GM23248 (cell line): Measurements from ENCODE around the gene NOS2. TPM values are rescaled to one million over a fixed set of nuclear protein-coding genes. Genes with fewer than 3 reads are reported as not detected.
"Not testable (repeated sequence)": the region's sequence is repeated elsewhere in the genome, so short reads cannot be mapped to it uniquely, and the experiment has no call there.

Experiments
- DNase-seq: peaks from one replicate; pipeline ENCODE4 v3.0.0-alpha.2; 2015
- H2AFZ ChIP-seq: fragments of 200-600 bp; sonication (generic); 2 replicates; pipeline ENCODE4 v1.6.1; 2016; ENCODE audit warnings: antibody characterized with exemption
- H3F3A ChIP-seq: fragments of 200-600 bp; sonication (generic); 2 replicates; pipeline ENCODE4 v1.6.1; 2016; ENCODE audit warnings: mild to moderate bottlenecking, antibody characterized with exemption, mixed run types; ENCODE audit not compliant: insufficient read depth
- H3K27ac ChIP-seq: fragments of 200-600 bp; sonication (generic); 2 replicates; pipeline ENCODE4 v1.5.1; 2016; ENCODE audit warnings: mild to moderate bottlenecking
- H3K27me3 ChIP-seq: fragments of 200-600 bp; sonication (generic); replicated peaks from 2 replicates; pipeline ENCODE4 v1.6.1; 2016; ENCODE audit warnings: mild to moderate bottlenecking; ENCODE audit not compliant: insufficient read depth
- H3K36me3 ChIP-seq: fragments of 200-600 bp; sonication (generic); 2 replicates; pipeline ENCODE4 v1.6.1; 2016; ENCODE audit warnings: low read depth, mild to moderate bottlenecking
- H3K4me1 ChIP-seq: fragments of 200-600 bp; sonication (generic); 2 replicates; pipeline ENCODE4 v1.6.1; 2016; ENCODE audit warnings: mild to moderate bottlenecking; ENCODE audit not compliant: insufficient read depth
- H3K4me2 ChIP-seq: fragments of 200-600 bp; sonication (generic); one replicate; pipeline ENCODE4 v1.6.1; 2016; ENCODE audit warnings: mild to moderate bottlenecking; ENCODE audit not compliant: unreplicated experiment
- H3K4me3 ChIP-seq: fragments of 200-600 bp; sonication (generic); 2 replicates; pipeline ENCODE4 v1.5.1; 2016; ENCODE audit warnings: mild to moderate bottlenecking
- H3K79me2 ChIP-seq: fragments of 200-600 bp; sonication (generic); 2 replicates; pipeline ENCODE4 v1.6.1; 2016; ENCODE audit warnings: mild to moderate bottlenecking; ENCODE audit not compliant: insufficient read depth
- H3K9ac ChIP-seq: fragments of 200-600 bp; sonication (generic); 2 replicates; pipeline ENCODE4 v1.6.1; 2016; ENCODE audit warnings: mild to moderate bottlenecking
- H3K9me2 ChIP-seq: fragments of 200-600 bp; sonication (generic); 2 replicates; pipeline ENCODE4 v1.6.1; 2016; ENCODE audit warnings: mixed run types, mild to moderate bottlenecking, moderate library complexity; ENCODE audit not compliant: insufficient read depth
- H3K9me3 ChIP-seq: fragments of 200-600 bp; sonication (generic); one replicate; pipeline ENCODE4 v1.6.1; 2017; ENCODE audit warnings: low read depth
- H4K20me1 ChIP-seq: fragments of 200-600 bp; sonication (generic); 2 replicates; pipeline ENCODE4 v1.6.0; 2016; ENCODE audit not compliant: insufficient read depth
- EZH2 ChIP-seq: fragments of 200-600 bp; sonication (generic); IDR thresholded peaks from 2 replicates; pipeline ENCODE4 v1.6.1; 2018; ENCODE audit warnings: antibody characterized with exemption, mild to moderate bottlenecking; ENCODE audit not compliant: insufficient read depth, poor library complexity, severe bottlenecking
- EZH2phosphoT487 ChIP-seq: fragments of 200-600 bp; sonication (generic); IDR thresholded peaks from 2 replicates; pipeline ENCODE4 v1.6.1; 2018; ENCODE audit warnings: antibody characterized with exemption, moderate library complexity, mild to moderate bottlenecking, low read depth; ENCODE audit not compliant: insufficient read depth
- WGBS, 2 experiments: methylation state at CpG; one replicate each; pipeline ENCODE4 v1.1.6; 2015 to 2017; ENCODE audit warnings: low lambda C conversion rate in 2 of 2, low coverage in 1 of 2; ENCODE audit errors: missing lambda C conversion rate in 2 of 2; 5-methylcytosine and 5-hydroxymethylcytosine counted together
- in situ Hi-C: fragments of 300-500 bp; cut with MboI; formaldehyde crosslinking; loops from 2 replicates; pipeline ENCODE4 v1.15.0; 2020
- polyA plus RNA-seq: library from polyadenylated mRNA; unstranded; fragments of >200 nt; fragmentation: Nextera tagmentation; extraction: Ambion mirVana; gene quantifications from 2 replicates; pipeline ENCODE4 v1.2.1, GENCODE V29; 2016
- total RNA-seq: library from RNA; depleted of rRNA; stranded (reverse); fragments of >200 nt; shearing (Covaris generic); gene quantifications from 2 replicates; pipeline ENCODE4 v1.2.3, GENCODE V29; 2014

The NOS2 gene
- total and polyA plus RNA-seq, 2 experiments from 2014 or later: not detected

- 61 to 63% methylated on average over 12 of the region's 12 CpGs for WGBS, 2 experiments
- no peak for DNase-seq
- no peak overlapping the region for H3K4me3 ChIP-seq
- H2AFZ ChIP-seq: no peak overlapping the region
- H3K36me3 ChIP-seq: no peaks in the 10 kb centered on the region
- no peaks in the 10 kb centered on the region for H3K9me3 ChIP-seq
- H3K79me2 ChIP-seq: no peaks in the 10 kb centered on the region
- no peaks in the 10 kb centered on the region for H3F3A ChIP-seq
- H3K27me3 ChIP-seq: no peaks in the 10 kb centered on the region
- TF ChIP-seq EZH2phosphoT487 (no peak), EZH2 (no peak)
- in situ Hi-C loops: no loop called here
- H3K9me2 ChIP-seq: no peaks in the 10 kb centered on the region
- H3K4me2 ChIP-seq: no peak overlapping the region
- no peaks in the 10 kb centered on the region for H3K4me1 ChIP-seq
- no peaks in the 10 kb centered on the region for H4K20me1 ChIP-seq
- H3K9ac ChIP-seq: no peak overlapping the region
- H3K27ac ChIP-seq: no peak overlapping the region
Observed at GRCh38 chr17:27766438-27766837, 33.9 kb downstream of the NOS2 start.

GRCh38 chr17:27765353-27765752 lies 35.0 kb downstream of the NOS2 start:
- H3K79me2 ChIP-seq: no peaks in the 10 kb centered on the region
- H3K4me2 ChIP-seq: no peak overlapping the region
- TF ChIP-seq EZH2phosphoT487 (no peak), EZH2 (no peak)
- no peaks in the 10 kb centered on the region for H3K4me1 ChIP-seq
- 60 to 63% methylated on average over 9 of the region's 9 CpGs for WGBS, 2 experiments
- H3K36me3 ChIP-seq: no peaks in the 10 kb centered on the region
- no peak for DNase-seq
- no peaks in the 10 kb centered on the region for H3K9me2 ChIP-seq
- in situ Hi-C loops: no loop called here
- no peak overlapping the region for H3K9ac ChIP-seq
- H3F3A ChIP-seq: no peaks in the 10 kb centered on the region
- H3K27me3 ChIP-seq: no peaks in the 10 kb centered on the region
- no peak overlapping the region for H3K27ac ChIP-seq
- no peak overlapping the region for H3K4me3 ChIP-seq
- H4K20me1 ChIP-seq: no peaks in the 10 kb centered on the region
- H2AFZ ChIP-seq: no peak overlapping the region
- H3K9me3 ChIP-seq: no peaks in the 10 kb centered on the region

- no peaks in the 10 kb centered on the region for H3K36me3 ChIP-seq
- H3K9me3 ChIP-seq: no peaks in the 10 kb centered on the region
- no peaks in the 10 kb centered on the region for H3K4me1 ChIP-seq
- H3K9me2 ChIP-seq: no peaks in the 10 kb centered on the region
- in situ Hi-C loops: no loop called here
- no peaks in the 10 kb centered on the region for H3K27me3 ChIP-seq
- no peak overlapping the region for H3K9ac ChIP-seq
- no peaks in the 10 kb centered on the region for H3F3A ChIP-seq
- no peak overlapping the region for H3K4me3 ChIP-seq
- WGBS, 2 experiments: 23 to 27% methylated on average over 4 of the region's 4 CpGs
- TF ChIP-seq EZH2phosphoT487 (no peak), EZH2 (no peak)
- no peak overlapping the region for H3K4me2 ChIP-seq
- H2AFZ ChIP-seq: no peak overlapping the region
- H3K27ac ChIP-seq: no peak overlapping the region
- no peaks in the 10 kb centered on the region for H3K79me2 ChIP-seq
- no peaks in the 10 kb centered on the region for H4K20me1 ChIP-seq
- no peak for DNase-seq
Observed at GRCh38 chr17:27764589-27764988, 35.7 kb downstream of the NOS2 start.

- in situ Hi-C loops: no loop called here
Observed at GRCh38 chr17:27762527-27763305, 37.6 kb downstream of the NOS2 start.

GRCh38 chr17:27760931-27761330 lies 39.4 kb downstream of the NOS2 start:
- in situ Hi-C loops, H3K9ac ChIP-seq, H4K20me1 ChIP-seq, H3K9me2 ChIP-seq, H3K4me1 ChIP-seq, H3K79me2 ChIP-seq, H3K4me2 ChIP-seq, DNase-seq, H3K27me3 ChIP-seq, H3K4me3 ChIP-seq, H2AFZ ChIP-seq, H3K27ac ChIP-seq, H3K9me3 ChIP-seq, H3K36me3 ChIP-seq, H3F3A ChIP-seq: not testable (repeated sequence)
- 59 to 65% methylated on average over 14 to 15 of the region's 15 CpGs for WGBS, 2 experiments

More at GRCh38 chr17:27762527-27763305, 37.6 kb downstream of the NOS2 start:
- H4K20me1 ChIP-seq: no peaks in the 10 kb centered on the region
- no peak overlapping the region for H3K4me2 ChIP-seq
- H3K4me3 ChIP-seq: no peak overlapping the region
- no peak overlapping the region for H3K27ac ChIP-seq
- no peaks in the 10 kb centered on the region for H3K4me1 ChIP-seq
- H3K27me3 ChIP-seq: no peaks in the 10 kb centered on the region
- H2AFZ ChIP-seq: no peak overlapping the region
- no peaks in the 10 kb centered on the region for H3K36me3 ChIP-seq
- no peaks in the 10 kb centered on the region for H3K9me3 ChIP-seq
- WGBS, 2 experiments: 54 to 55% methylated on average over 12 of the region's 12 CpGs
- TF ChIP-seq EZH2phosphoT487 (no peak), EZH2 (no peak)
- peak; percentile 45 for DNase-seq
- no peak overlapping the region for H3K9ac ChIP-seq
- no peaks in the 10 kb centered on the region for H3K9me2 ChIP-seq
- H3F3A ChIP-seq: no peaks in the 10 kb centered on the region
- H3K79me2 ChIP-seq: no peaks in the 10 kb centered on the region
